K562 (cell line): Measurements from ENCODE around the gene CDYL. TPM values are rescaled to one million over a fixed set of nuclear protein-coding genes. Genes with fewer than 3 reads are reported as not detected.

Experiments used
- EP300 ChIP-seq: IDR thresholded peaks from 2 replicates; pipeline ENCODE4 v1.6.1; 2012; ENCODE audit warnings: low read length, improper control_type of control experiment
- EP400 ChIP-seq: fragments of 450-650 bp; IDR thresholded peaks from 2 replicates; pipeline ENCODE4 v1.6.1; 2017; ENCODE audit warnings: antibody characterized with exemption, mild to moderate bottlenecking, moderate library complexity
- MEF2D ChIP-seq: conservative IDR thresholded peaks from 2 replicates; pipeline ENCODE4 v1.6.1; 2016; ENCODE audit warnings: low read depth, missing genetic modification characterization, missing compliant biosample characterization
- NRF1 ChIP-seq, 2 experiments: fragments of 450-650 bp; IDR thresholded peaks in 1 of 2; conservative IDR thresholded peaks in 1 of 2; 2 replicates each; pipeline ENCODE4 v1.6.1; 2014; ENCODE audit warnings: mild to moderate bottlenecking in 2 of 2
- RAD21 ChIP-seq, 2 experiments: fragments of 250-450 bp in 1 of 2; fragments of 450-650 bp in 1 of 2; sonication (Bioruptor Pico) in 1 of 2; formaldehyde crosslinking in 1 of 2; IDR thresholded peaks in 1 of 2; conservative IDR thresholded peaks in 1 of 2; 2 replicates each; pipeline versions ENCODE4 v1.4.0 to v1.8.0; 2020 to 2022; ENCODE audit warnings: mild to moderate bottlenecking in 2 of 2, moderate library complexity in 1 of 2
- RFX1 ChIP-seq: fragments of 450-650 bp; IDR thresholded peaks from 2 replicates; pipeline ENCODE4 v1.6.1; 2016; ENCODE audit warnings: mild to moderate bottlenecking, moderate library complexity
- SREBF1 ChIP-seq: fragments of 150-350 bp; IDR thresholded peaks from 2 replicates; pipeline ENCODE4 v1.6.1; 2014; ENCODE audit warnings: antibody characterized with exemption, low read depth, low read length, borderline replicate concordance
- TSC22D4 ChIP-seq: fragments of 450-650 bp; IDR thresholded peaks from 2 replicates; pipeline ENCODE4 v1.6.1; 2016; ENCODE audit warnings: missing genetic modification characterization, missing biosample characterization, control low read depth
- ZNF143 ChIP-seq: sonication (generic); formaldehyde crosslinking; IDR thresholded peaks from 2 replicates; pipeline ENCODE4 v1.9.0; 2022; ENCODE audit warnings: mild to moderate bottlenecking, missing genetic modification reagents
- ZNF384 ChIP-seq: IDR thresholded peaks from 2 replicates; pipeline ENCODE4 v1.6.1; 2012; ENCODE audit warnings: low read depth, low read length, improper control_type of control experiment
- polyA plus RNA-seq, 8 experiments: library from polyadenylated mRNA; depleted of rRNA in 4 of 8; stranded (reverse) in 5 of 8; unstranded in 3 of 8; fragments of >200 nt; fragmentation: Nextera tagmentation in 2 of 8; fragmentation: Illumina TruSeq in 1 of 8; extraction: Ambion mirVana in 2 of 8; extraction: Trizol in 1 of 8; gene quantifications; 2 replicates each; pipeline versions ENCODE4 v1.2.1 to v1.2.3, GENCODE V29; 2011 to 2014; ENCODE audit warnings: inconsistent platforms in 1 of 8, missing spikeins in 1 of 8
- total RNA-seq, 7 experiments: library from RNA; depleted of rRNA in 6 of 7; stranded (reverse); fragments of >200 nt in 6 of 7; fragmentation: Illumina TruSeq in 2 of 7; extraction: Trizol in 2 of 7; gene quantifications; 2 replicates each; pipeline versions ENCODE4 v1.2.1 to v1.2.3, GENCODE V29; 2011 to 2021; ENCODE audit warnings: low replicate concordance in 1 of 7
- TF ChIP-seq, protein P1 (sequence below): fragments of 250-450 bp; sonication (Bioruptor Pico); IDR thresholded peaks from 2 replicates; pipeline ENCODE4 v1.4.0; 2020
- TF ChIP-seq, protein P2 (sequence below): fragments of 200-800 bp; sonication (Bioruptor generic); IDR thresholded peaks from 2 replicates; pipeline ENCODE4 v1.6.1; 2016; ENCODE audit warnings: missing genetic modification characterization, missing compliant biosample characterization
- TF ChIP-seq, protein P3 (sequence below), 2 experiments: fragments of 450-650 bp in 1 of 2; IDR thresholded peaks; 2 replicates each; pipeline ENCODE4 v1.6.1; 2011 to 2017; ENCODE audit warnings: low read depth in 2 of 2, antibody characterized with exemption in 1 of 2, borderline replicate concordance in 1 of 2, low read length in 1 of 2, mild to moderate bottlenecking in 1 of 2, mixed read lengths in 1 of 2; ENCODE audit not compliant: control insufficient read depth in 1 of 2
- TF ChIP-seq, protein P4 (sequence below), 2 experiments: fragments of 450-650 bp; conservative IDR thresholded peaks; 2 replicates each; pipeline ENCODE4 v1.6.1; 2017; ENCODE audit warnings: mild to moderate bottlenecking in 2 of 2, moderate library complexity in 2 of 2

The CDYL gene
- total and polyA plus RNA-seq, 9 of the 15 experiments (the other 6 are each of a cell fraction or from before 2014, with no cell fraction given), result 8.1 to 45.8 (median 40.8) TPM

DNA sequence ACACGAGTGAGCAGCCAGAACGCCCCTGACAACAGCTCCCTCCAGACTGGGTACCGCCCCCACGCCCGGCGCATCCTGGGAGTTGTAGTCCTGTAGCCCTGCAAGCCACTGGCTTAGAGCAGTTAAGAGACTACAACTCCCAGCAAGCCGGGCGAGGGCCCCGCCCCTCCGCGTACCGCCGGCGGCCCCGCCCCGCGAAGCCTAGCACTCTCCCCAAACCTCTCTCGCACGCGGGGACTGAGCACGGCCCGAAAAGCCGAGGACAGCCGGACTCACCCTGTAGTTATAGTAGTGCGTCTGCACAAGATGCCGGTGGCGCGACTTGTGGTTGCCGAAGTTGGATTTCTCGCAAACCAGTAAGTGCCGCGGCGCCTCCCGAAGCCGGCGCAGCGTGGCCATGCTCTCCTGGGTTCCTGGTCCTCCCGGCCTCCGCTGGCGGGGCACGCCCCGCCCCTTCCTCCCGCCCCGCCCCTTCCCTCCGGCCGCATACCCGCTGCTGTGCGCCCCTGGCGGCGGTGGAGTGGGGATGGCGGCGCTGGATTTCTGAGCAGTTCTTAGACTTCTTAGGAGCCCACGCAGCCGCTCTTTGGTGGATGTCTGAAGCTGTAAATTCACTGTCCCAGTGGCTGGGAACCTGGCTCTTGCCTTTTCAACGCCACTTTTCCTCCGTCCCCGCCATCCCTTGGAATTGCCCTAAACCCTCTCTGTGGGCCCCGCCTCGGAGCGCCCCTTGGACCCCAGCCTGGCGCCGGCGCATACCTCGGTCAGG is 227.6 kb downstream of the CDYL start, which contains the start of gene RPP40 (continued):
- TF ChIP-seq MEF2D (tag) (peak; percentile 50; the same call in 1 of the 2 replicates), ZNF384 (no peak), RFX1 (peak; percentile 56; the same call in 1 of the 2 replicates), EP400 (peak; percentile 98), ZNF143 (peak; percentile 98), SREBF1 (no peak), EP300 (no peak), TSC22D4 (tag) (no peak), NRF1 (conservative IDR thresholded peaks at IDR 0.05 in 1 of 2, IDR thresholded peaks at IDR 0.05 in 1 of 2) (peak; percentile 76 to 79), RAD21 (CRISPR knock-in tag; conservative IDR thresholded peaks at IDR 0.05 in 1 of 2, IDR thresholded peaks at IDR 0.05 in 1 of 2) (peak; percentile 23 to 37; a peak in 1 of 4 replicates)
- TF ChIP-seq, protein P1, sequence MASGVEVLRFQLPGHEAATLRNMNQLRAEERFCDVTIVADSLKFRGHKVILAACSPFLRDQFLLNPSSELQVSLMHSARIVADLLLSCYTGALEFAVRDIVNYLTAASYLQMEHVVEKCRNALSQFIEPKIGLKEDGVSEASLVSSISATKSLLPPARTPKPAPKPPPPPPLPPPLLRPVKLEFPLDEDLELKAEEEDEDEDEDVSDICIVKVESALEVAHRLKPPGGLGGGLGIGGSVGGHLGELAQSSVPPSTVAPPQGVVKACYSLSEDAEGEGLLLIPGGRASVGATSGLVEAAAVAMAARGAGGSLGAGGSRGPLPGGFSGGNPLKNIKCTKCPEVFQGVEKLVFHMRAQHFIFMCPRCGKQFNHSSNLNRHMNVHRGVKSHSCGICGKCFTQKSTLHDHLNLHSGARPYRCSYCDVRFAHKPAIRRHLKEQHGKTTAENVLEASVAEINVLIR (CRISPR knock-in tag), result peak; percentile 53
- TF ChIP-seq, protein P2, sequence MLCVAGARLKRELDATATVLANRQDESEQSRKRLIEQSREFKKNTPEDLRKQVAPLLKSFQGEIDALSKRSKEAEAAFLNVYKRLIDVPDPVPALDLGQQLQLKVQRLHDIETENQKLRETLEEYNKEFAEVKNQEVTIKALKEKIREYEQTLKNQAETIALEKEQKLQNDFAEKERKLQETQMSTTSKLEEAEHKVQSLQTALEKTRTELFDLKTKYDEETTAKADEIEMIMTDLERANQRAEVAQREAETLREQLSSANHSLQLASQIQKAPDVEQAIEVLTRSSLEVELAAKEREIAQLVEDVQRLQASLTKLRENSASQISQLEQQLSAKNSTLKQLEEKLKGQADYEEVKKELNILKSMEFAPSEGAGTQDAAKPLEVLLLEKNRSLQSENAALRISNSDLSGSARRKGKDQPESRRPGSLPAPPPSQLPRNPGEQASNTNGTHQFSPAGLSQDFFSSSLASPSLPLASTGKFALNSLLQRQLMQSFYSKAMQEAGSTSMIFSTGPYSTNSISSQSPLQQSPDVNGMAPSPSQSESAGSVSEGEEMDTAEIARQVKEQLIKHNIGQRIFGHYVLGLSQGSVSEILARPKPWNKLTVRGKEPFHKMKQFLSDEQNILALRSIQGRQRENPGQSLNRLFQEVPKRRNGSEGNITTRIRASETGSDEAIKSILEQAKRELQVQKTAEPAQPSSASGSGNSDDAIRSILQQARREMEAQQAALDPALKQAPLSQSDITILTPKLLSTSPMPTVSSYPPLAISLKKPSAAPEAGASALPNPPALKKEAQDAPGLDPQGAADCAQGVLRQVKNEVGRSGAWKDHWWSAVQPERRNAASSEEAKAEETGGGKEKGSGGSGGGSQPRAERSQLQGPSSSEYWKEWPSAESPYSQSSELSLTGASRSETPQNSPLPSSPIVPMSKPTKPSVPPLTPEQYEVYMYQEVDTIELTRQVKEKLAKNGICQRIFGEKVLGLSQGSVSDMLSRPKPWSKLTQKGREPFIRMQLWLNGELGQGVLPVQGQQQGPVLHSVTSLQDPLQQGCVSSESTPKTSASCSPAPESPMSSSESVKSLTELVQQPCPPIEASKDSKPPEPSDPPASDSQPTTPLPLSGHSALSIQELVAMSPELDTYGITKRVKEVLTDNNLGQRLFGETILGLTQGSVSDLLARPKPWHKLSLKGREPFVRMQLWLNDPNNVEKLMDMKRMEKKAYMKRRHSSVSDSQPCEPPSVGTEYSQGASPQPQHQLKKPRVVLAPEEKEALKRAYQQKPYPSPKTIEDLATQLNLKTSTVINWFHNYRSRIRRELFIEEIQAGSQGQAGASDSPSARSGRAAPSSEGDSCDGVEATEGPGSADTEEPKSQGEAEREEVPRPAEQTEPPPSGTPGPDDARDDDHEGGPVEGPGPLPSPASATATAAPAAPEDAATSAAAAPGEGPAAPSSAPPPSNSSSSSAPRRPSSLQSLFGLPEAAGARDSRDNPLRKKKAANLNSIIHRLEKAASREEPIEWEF, result no peak
- TF ChIP-seq, protein P3, sequence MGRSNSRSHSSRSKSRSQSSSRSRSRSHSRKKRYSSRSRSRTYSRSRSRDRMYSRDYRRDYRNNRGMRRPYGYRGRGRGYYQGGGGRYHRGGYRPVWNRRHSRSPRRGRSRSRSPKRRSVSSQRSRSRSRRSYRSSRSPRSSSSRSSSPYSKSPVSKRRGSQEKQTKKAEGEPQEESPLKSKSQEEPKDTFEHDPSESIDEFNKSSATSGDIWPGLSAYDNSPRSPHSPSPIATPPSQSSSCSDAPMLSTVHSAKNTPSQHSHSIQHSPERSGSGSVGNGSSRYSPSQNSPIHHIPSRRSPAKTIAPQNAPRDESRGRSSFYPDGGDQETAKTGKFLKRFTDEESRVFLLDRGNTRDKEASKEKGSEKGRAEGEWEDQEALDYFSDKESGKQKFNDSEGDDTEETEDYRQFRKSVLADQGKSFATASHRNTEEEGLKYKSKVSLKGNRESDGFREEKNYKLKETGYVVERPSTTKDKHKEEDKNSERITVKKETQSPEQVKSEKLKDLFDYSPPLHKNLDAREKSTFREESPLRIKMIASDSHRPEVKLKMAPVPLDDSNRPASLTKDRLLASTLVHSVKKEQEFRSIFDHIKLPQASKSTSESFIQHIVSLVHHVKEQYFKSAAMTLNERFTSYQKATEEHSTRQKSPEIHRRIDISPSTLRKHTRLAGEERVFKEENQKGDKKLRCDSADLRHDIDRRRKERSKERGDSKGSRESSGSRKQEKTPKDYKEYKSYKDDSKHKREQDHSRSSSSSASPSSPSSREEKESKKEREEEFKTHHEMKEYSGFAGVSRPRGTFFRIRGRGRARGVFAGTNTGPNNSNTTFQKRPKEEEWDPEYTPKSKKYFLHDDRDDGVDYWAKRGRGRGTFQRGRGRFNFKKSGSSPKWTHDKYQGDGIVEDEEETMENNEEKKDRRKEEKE (IDR thresholded peaks at IDR 0.05; ENCODE audit: borderline replicate concordance in 1 of 2, control insufficient read depth in 1 of 2, low read depth in 2 of 2, low read length in 1 of 2), result 0 out of 4 replicates have a peak, but pooled peaks of 1 of the 2 experiments have one; percentile 59
- TF ChIP-seq, protein P4, sequence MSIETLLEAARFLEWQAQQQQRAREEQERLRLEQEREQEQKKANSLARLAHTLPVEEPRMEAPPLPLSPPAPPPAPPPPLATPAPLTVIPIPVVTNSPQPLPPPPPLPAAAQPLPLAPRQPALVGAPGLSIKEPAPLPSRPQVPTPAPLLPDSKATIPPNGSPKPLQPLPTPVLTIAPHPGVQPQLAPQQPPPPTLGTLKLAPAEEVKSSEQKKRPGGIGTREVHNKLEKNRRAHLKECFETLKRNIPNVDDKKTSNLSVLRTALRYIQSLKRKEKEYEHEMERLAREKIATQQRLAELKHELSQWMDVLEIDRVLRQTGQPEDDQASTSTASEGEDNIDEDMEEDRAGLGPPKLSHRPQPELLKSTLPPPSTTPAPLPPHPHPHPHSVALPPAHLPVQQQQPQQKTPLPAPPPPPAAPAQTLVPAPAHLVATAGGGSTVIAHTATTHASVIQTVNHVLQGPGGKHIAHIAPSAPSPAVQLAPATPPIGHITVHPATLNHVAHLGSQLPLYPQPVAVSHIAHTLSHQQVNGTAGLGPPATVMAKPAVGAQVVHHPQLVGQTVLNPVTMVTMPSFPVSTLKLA (conservative IDR thresholded peaks at IDR 0.05), result peak; percentile 98 to 99
